Amniotic stem cell (primary cell): ENCODE results near the gene DYDC2.
"Not testable (repeated sequence)": the region's sequence is repeated elsewhere in the genome, so short reads cannot be mapped to it uniquely, and the experiment has no call there.

Experiments used
- DNase-seq: peaks from one replicate; lab custom pipeline; 2025; lab: John Stamatoyannopoulos, UW

DYDC2 gene

GRCh38 chr10:80356563-80356988 is at the start of gene DYDC2, which contains the start of gene DYDC1:
TSS of gene DYDC2 (plus strand) at chr10:80356781. CDS start at chr10:80362444, 5,663 bp downstream.
TSS of gene DYDC1 (minus strand) at chr10:80356755. CDS start at chr10:80352601, 4,154 bp downstream.
- DNase-seq, result no peak

- no peak for DNase-seq
Measured at GRCh38 chr10:80313523-80313922, 43.1 kb upstream of the DYDC2 start.

GRCh38 chr10:80315391-80315790 is 41.2 kb upstream of the DYDC2 start:
- no peak for DNase-seq

GRCh38 chr10:80318742-80319141 is 37.8 kb upstream of the DYDC2 start:
- no peak for DNase-seq

- DNase-seq, result no peak
Measured at GRCh38 chr10:80319318-80319717, 37.3 kb upstream of the DYDC2 start.

- DNase-seq, result no peak
Measured at GRCh38 chr10:80319725-80320290, 36.8 kb upstream of the DYDC2 start.

GRCh38 chr10:80320377-80320776 is 36.2 kb upstream of the DYDC2 start:
- DNase-seq, result no peak

- no peak for DNase-seq
Measured at GRCh38 chr10:80321183-80321582, 35.4 kb upstream of the DYDC2 start.

- DNase-seq, result no peak
Measured at GRCh38 chr10:80322158-80322557, 34.4 kb upstream of the DYDC2 start.

- no peak for DNase-seq
Measured at GRCh38 chr10:80322711-80323110, 33.9 kb upstream of the DYDC2 start.

GRCh38 chr10:80323311-80323710 is 33.3 kb upstream of the DYDC2 start:
- DNase-seq, result no peak

GRCh38 chr10:80324086-80324485 is 32.5 kb upstream of the DYDC2 start:
- no peak for DNase-seq

- no peak for DNase-seq
Measured at GRCh38 chr10:80324891-80325364, 31.7 kb upstream of the DYDC2 start.

GRCh38 chr10:80333983-80334382 is 22.6 kb upstream of the DYDC2 start:
- no peak for DNase-seq

GRCh38 chr10:80344276-80344675 is 12.3 kb upstream of the DYDC2 start:
- no peak for DNase-seq

- no peak for DNase-seq
Measured at GRCh38 chr10:80344912-80345311, 11.7 kb upstream of the DYDC2 start.

GRCh38 chr10:80350251-80350650 is 6.3 kb upstream of the DYDC2 start:
- no peak for DNase-seq

- no peak for DNase-seq
Measured at GRCh38 chr10:80351220-80351619, 5.4 kb upstream of the DYDC2 start.

GRCh38 chr10:80356989-80357850 is 639 bp downstream of the DYDC2 start:
- no peak for DNase-seq

GRCh38 chr10:80357851-80358125 is 1.2 kb downstream of the DYDC2 start:
- no peak for DNase-seq

GRCh38 chr10:80358925-80359324 is 2.3 kb downstream of the DYDC2 start:
- DNase-seq, result not testable (repeated sequence)

GRCh38 chr10:80359644-80360043 is 3.1 kb downstream of the DYDC2 start:
- no peak for DNase-seq

- DNase-seq, result no peak
Measured at GRCh38 chr10:80365510-80365909, 8.9 kb downstream of the DYDC2 start.

GRCh38 chr10:80371467-80371866 is 14.9 kb downstream of the DYDC2 start:
- no peak for DNase-seq
